ENCODE results near the gene TPST1.

Gene TPST1

DNA sequence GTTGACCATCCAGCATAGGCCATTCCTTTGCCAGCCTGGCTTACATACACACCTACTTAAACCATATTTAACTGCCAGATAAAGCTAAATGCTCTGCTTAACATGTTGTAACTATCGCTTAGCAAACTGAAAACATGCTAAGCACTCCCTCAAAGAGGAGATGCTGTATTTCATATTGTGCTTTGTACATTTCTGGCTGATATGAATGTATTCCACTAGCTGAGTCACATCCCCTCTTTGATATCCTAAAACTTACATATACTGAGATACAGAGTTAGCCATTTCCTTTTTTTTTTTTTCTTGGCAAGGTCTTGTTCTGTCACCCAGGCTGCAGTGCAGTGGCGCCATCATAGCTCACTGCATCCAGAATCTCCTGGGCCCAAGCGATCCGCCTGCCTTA lies 99.4 kb downstream of the TPST1 start:
- TF ChIP-seq, protein P1, sequence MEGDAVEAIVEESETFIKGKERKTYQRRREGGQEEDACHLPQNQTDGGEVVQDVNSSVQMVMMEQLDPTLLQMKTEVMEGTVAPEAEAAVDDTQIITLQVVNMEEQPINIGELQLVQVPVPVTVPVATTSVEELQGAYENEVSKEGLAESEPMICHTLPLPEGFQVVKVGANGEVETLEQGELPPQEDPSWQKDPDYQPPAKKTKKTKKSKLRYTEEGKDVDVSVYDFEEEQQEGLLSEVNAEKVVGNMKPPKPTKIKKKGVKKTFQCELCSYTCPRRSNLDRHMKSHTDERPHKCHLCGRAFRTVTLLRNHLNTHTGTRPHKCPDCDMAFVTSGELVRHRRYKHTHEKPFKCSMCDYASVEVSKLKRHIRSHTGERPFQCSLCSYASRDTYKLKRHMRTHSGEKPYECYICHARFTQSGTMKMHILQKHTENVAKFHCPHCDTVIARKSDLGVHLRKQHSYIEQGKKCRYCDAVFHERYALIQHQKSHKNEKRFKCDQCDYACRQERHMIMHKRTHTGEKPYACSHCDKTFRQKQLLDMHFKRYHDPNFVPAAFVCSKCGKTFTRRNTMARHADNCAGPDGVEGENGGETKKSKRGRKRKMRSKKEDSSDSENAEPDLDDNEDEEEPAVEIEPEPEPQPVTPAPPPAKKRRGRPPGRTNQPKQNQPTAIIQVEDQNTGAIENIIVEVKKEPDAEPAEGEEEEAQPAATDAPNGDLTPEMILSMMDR (IDR thresholded peaks at IDR 0.05), result no peak
- Mint-ChIP-seq H3K4me3 (no peak overlapping the region), H3K36me3 (ENCODE audit: low read depth) (peaks cover 14% of the 10 kb centered on the region), H3K27ac (peak overlapping the region; percentile 14), H3K27me3 (ENCODE audit: low read depth, poor library complexity) (no peaks in the 10 kb centered on the region), H3K9me3 (peaks cover 10% of the 10 kb centered on the region), H3K4me1 (peaks cover 30% of the 10 kb centered on the region)
- DNase-seq, result no peak

DNA sequence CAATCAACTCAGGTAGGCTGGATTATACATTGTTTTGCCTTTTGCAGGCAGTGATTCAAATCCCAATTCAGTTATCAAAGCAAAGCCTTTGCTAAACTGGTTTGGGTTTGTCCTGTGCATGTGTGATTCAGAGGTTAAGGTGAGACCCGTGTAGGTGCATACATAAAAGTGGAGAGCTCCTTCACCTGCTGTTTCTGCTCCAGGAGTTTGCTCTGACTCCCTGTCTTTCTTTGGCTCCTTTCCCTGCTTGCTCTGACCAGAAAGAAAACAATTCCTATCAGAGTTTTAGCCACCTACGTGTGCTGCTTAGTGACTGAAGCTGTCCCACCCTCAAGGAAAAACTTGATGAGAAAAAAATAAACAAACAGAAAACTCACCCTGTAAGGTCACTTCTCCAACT lies 101.1 kb downstream of the TPST1 start:
- Mint-ChIP-seq H3K27ac (peak overlapping the region; percentile 72), H3K9me3 (no peaks in the 10 kb centered on the region), H3K27me3 (ENCODE audit: low read depth, poor library complexity) (no peaks in the 10 kb centered on the region), H3K4me1 (peaks cover 30% of the 10 kb centered on the region), H3K4me3 (no peak overlapping the region), H3K36me3 (ENCODE audit: low read depth) (no peaks in the 10 kb centered on the region)
- no peak for DNase-seq
- TF ChIP-seq, protein P1 (IDR thresholded peaks at IDR 0.05), result no peak

DNA sequence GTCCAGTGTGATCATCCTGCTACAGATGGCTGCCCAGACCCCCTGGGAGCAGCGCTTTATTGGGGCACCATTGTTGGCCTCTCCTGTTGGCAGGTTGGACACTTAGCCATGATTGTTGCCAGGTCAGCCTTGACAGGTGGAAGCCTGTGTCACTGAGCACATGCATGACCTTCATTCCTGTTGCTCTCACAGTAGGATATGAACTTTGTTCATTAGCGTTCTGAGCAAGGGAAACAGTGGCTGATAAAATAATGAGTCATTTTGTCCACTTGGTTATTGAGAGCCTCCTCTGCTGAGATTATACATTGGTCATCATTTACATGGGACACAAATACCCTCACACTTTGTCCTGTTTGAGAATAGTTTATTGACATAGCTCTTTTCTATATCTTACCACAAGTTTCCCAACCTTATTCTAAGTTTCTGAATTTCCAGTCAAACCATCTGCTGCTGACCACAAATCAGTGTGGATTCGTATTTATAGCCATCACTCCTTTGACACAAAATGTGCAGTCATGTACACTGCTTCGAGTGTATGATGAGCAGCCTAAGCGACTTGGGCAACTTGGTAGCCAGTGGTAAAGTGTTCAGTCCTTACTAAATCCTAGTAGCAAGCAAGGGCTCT lies 102.6 kb downstream of the TPST1 start:
- TF ChIP-seq, protein P1 (IDR thresholded peaks at IDR 0.05), result no peak

DNA sequence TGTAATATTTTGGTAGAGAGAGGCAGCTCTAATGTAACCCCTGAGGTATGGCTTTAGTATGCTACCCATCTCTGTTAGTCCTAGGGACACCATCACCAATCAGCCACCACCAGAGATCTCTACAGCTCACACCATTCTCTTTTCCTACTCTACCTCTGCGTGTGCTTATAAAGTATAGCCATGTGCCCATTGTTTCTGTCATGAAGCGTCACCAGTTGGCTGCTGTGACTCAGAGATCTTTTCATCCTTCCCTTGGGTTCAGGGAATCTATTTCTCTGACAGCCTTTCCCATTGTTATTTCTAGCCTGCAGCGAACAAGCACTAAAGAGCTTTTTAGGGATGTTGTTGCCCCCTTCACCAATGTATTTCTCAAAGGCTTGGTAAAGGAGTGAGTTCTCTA lies 103.3 kb downstream of the TPST1 start:
- peaks cover 19% of the 10 kb centered on the region for H3K4me1 Mint-ChIP-seq
- no peak overlapping the region for H3K4me3 Mint-ChIP-seq
- no peak overlapping the region for H3K27ac Mint-ChIP-seq
- DNase-seq, result no peak
- TF ChIP-seq, protein P1 (IDR thresholded peaks at IDR 0.05), result no peak
- no peaks in the 10 kb centered on the region for H3K9me3 Mint-ChIP-seq
- no peaks in the 10 kb centered on the region for H3K36me3 Mint-ChIP-seq (ENCODE audit: low read depth)
- no peaks in the 10 kb centered on the region for H3K27me3 Mint-ChIP-seq (ENCODE audit: low read depth, poor library complexity)

More for the DNA sequence above, 102.6 kb downstream of the TPST1 start:
- no peak overlapping the region for H3K4me3 Mint-ChIP-seq
- H3K27me3 Mint-ChIP-seq (ENCODE audit: low read depth, poor library complexity), result no peaks in the 10 kb centered on the region
- peaks cover 23% of the 10 kb centered on the region for H3K4me1 Mint-ChIP-seq
- H3K9me3 Mint-ChIP-seq, result no peaks in the 10 kb centered on the region
- no peaks in the 10 kb centered on the region for H3K36me3 Mint-ChIP-seq (ENCODE audit: low read depth)
- no peak overlapping the region for H3K27ac Mint-ChIP-seq
- DNase-seq, result no peak

DNA sequence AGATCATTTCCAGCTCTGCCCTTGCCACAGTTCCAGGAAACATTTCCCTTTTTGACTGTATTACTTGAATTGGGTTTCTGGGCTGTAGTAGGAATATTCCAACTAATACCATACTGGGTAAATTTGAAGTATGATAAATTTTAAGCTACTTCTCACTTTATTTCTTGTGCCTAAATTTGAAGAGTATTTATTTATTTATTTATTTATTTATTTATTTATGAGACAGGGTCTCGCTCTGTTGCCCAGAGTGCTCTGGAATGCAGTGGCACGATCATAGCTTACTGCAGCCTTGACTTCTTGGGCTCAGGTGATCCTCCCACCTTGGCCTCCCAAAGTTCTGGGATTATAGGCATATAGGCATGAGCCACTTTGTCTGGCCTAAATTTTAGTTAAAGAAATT lies 105.5 kb downstream of the TPST1 start:
- H3K27ac Mint-ChIP-seq, result no peak overlapping the region
- DNase-seq, result no peak
- TF ChIP-seq, protein P1 (IDR thresholded peaks at IDR 0.05), result no peak
- H3K9me3 Mint-ChIP-seq, result no peaks in the 10 kb centered on the region
- no peak overlapping the region for H3K4me3 Mint-ChIP-seq
- no peaks in the 10 kb centered on the region for H3K27me3 Mint-ChIP-seq (ENCODE audit: low read depth, poor library complexity)
- H3K36me3 Mint-ChIP-seq (ENCODE audit: low read depth), result no peaks in the 10 kb centered on the region
- H3K4me1 Mint-ChIP-seq, result peaks cover 18% of the 10 kb centered on the region

DNA sequence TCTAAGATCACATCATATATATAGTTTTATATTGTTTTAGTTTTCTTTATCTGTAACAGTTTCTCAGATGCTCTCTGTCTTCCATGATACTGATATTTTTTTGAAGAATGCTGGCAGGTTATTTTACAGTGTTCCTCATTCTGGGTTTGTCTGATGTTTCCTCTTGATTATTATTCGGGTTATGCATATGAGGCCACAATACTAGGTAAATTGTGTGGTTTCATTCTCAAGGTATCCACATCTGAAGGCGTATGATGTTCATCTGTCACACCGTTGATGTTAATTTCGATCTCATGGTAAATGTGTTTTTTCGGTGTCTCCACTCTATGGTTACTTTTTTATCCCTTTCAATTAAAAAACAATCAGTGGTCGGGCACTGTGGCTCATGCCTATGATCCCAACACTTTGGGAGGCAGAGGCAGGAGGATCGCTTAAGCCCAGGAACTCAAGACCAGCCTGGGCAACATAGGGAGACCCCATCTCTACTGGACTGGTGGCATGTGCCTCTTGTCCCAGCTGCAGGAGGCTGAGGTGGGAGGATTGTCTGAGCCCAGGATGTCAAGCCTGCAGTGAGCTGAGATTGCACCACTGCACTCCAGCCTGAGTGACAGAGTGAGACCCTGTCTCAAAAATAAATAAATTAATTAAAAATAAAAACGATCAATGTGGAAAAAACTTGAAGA lies 108.9 kb downstream of the TPST1 start:
- Mint-ChIP-seq H3K4me1 (peaks cover 8% of the 10 kb centered on the region), H3K36me3 (ENCODE audit: low read depth) (no peaks in the 10 kb centered on the region), H3K27ac (no peak overlapping the region), H3K27me3 (ENCODE audit: low read depth, poor library complexity) (no peaks in the 10 kb centered on the region), H3K4me3 (no peak overlapping the region), H3K9me3 (no peaks in the 10 kb centered on the region)
- DNase-seq, result no peak
- TF ChIP-seq, protein P1 (IDR thresholded peaks at IDR 0.05), result no peak

All from nephron progenitor cell (in vitro differentiated cells).